AG08395 (cell line): ENCODE data around the gene C5orf46.
"Not testable (repeated sequence)": the region's sequence is repeated elsewhere in the genome, so short reads cannot be mapped to it uniquely, and the experiment has no call there.

Experiments
- DNase-seq: peaks from one replicate; pipeline ENCODE4 v3.0.0; 2012; ENCODE audit warnings: mixed read lengths, low spot score

Gene C5orf46

GRCh38 chr5:147906326-147907095, at the start of gene C5orf46:
Gene C5orf46, minus strand, starts transcription at chr5:147906538. Its CDS starts 37 bp downstream, at chr5:147906501.
- DNase-seq = no peak

- no peak for DNase-seq
These were observed 48.6 kb upstream of the C5orf46 start for GRCh38 chr5:147954971-147955370.

- peak; percentile 27 for DNase-seq
These were observed 43.6 kb upstream of the C5orf46 start for GRCh38 chr5:147949711-147950573.

GRCh38 chr5:147946658-147947274, 40.4 kb upstream of the C5orf46 start:
- DNase-seq = not testable (repeated sequence)

- DNase-seq = no peak
These were observed 33.2 kb upstream of the C5orf46 start for GRCh38 chr5:147939431-147940114.

- DNase-seq = no peak
These were observed 28.7 kb upstream of the C5orf46 start for GRCh38 chr5:147935032-147935431.

- DNase-seq = no peak
These were observed 24.4 kb upstream of the C5orf46 start for GRCh38 chr5:147930769-147931168.

- DNase-seq = no peak
These were observed 21.6 kb upstream of the C5orf46 start for GRCh38 chr5:147927901-147928300.

GRCh38 chr5:147925020-147925419, 18.7 kb upstream of the C5orf46 start:
- no peak for DNase-seq

- DNase-seq = no peak
These were observed 14.8 kb upstream of the C5orf46 start for GRCh38 chr5:147921136-147921535.

GRCh38 chr5:147920420-147921030, 14.2 kb upstream of the C5orf46 start:
- DNase-seq = no peak

- no peak for DNase-seq
These were observed 12.6 kb upstream of the C5orf46 start for GRCh38 chr5:147918899-147919298.

GRCh38 chr5:147918101-147918685, 11.9 kb upstream of the C5orf46 start:
- DNase-seq = no peak

- DNase-seq = no peak
These were observed 7.4 kb upstream of the C5orf46 start for GRCh38 chr5:147913786-147914185.

- no peak for DNase-seq
These were observed 5.7 kb upstream of the C5orf46 start for GRCh38 chr5:147912011-147912410.

GRCh38 chr5:147911427-147911826, 5.1 kb upstream of the C5orf46 start:
- DNase-seq = no peak

- DNase-seq = no peak
These were observed 2.2 kb downstream of the C5orf46 start for GRCh38 chr5:147904110-147904509.

- DNase-seq = no peak
These were observed 3.7 kb downstream of the C5orf46 start for GRCh38 chr5:147902609-147903115.

- no peak for DNase-seq
These were observed 4.7 kb downstream of the C5orf46 start for GRCh38 chr5:147901599-147902039.

- no peak for DNase-seq
These were observed 7.4 kb downstream of the C5orf46 start for GRCh38 chr5:147898875-147899401.

GRCh38 chr5:147895864-147896263, 10.5 kb downstream of the C5orf46 start:
- DNase-seq = no peak
